Middle frontal gyrus (tissue), 1 donor: ENCODE data around the gene CUTA.

Source experiments
- DNase-seq: peaks from one replicate; pipeline ENCODE4 v3.0.0-alpha.2; 2015; ENCODE audit warnings: low spot score; ENCODE audit errors: extremely low spot score

The CUTA gene

DNA sequence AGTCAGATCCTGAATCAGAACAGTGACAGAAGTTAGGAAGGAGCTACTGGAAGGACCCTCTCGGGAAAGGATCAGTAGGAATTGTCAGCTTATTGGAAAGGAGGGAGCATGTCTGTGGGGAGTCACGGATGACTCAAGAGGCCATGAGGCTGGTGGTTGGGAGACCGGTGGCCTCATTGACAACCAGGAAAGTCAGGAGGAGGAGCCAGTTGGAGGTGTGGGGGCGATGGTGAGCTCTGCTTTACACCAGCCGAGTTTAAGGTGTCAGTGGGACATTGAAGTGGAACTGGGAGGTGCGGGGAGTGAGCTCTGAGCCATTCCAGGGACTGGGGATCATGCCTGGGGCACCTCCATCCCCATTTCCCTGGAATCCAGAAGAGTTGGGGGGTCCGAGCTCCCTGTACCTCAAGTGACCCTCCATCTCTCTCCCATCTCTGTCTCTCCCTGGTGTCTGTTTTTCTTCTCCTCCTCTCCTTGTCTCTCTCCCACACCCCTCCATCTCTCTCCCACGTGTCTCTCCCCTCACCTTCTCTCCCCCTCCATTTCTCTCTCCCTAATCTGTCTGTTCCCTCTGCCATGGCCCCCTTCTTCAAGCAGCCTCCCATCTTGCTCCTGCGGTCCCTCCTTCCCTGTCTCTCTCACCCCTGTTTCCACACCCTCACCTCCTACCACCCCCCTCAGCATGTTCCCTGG, 22.2 kb upstream of the CUTA start:
- DNase-seq, result no peak

- DNase-seq, result no peak
Observed at GRCh38 chr6:33438978-33439594, 21.2 kb upstream of the CUTA start.

- DNase-seq, result no peak
Observed at GRCh38 chr6:33437666-33438065, 19.8 kb upstream of the CUTA start.

GRCh38 chr6:33434961-33435360, 17.1 kb upstream of the CUTA start:
- DNase-seq, result no peak

DNA sequence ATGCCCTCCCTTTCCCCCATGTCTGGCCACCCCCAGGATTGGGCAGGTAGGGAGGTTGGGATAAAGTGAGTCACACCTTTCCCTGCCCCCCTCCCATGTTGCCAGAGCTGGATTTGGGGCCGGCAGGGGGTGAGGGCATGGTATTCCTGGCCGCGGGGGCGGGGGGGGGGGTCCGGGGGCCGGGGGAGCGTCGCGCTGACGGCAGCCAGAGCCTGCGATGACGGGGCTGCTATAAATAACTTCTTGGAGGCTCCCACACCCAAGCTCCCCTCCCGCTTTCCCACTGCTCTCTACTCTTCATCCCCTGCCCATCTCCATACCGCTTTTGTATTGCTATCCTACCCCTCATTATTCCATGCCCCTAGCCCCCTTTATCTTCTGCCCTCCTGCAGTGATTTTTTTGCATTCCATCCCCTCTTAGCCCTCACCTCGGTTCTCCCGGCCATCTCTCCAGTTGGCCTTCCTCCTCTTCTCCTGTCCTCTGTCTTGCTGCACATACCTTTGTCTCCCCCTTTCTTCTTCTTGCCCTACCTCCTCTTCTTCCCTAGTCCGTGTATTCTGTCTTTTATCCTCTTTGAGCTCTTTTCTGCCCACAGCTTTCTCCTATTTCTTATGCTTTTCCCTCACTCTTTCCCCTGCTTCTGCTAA, 15.8 kb upstream of the CUTA start:
- DNase-seq, result no peak

- no peak for DNase-seq
Observed at GRCh38 chr6:33433001-33433543, 15.2 kb upstream of the CUTA start.

DNA sequence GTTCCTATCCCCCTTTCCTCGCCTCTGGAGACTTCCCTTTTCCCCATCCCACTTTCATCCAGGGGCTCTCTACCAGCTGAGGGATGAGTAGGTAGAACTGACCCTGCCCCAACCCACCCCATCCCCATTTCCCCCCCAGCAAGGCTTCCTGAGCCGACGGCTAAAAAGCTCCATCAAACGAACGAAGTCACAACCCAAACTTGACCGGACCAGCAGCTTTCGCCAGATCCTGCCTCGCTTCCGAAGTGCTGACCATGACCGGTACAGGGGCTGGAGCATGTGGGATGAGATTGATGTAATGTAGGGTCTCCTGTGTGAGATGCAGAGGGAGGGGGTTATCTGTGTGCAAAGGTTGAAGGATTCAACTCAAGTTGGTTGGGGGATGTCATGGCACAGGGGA, 14.6 kb upstream of the CUTA start:
- no peak for DNase-seq

- no peak for DNase-seq
Observed at GRCh38 chr6:33431880-33432541, 14.1 kb upstream of the CUTA start.

DNA sequence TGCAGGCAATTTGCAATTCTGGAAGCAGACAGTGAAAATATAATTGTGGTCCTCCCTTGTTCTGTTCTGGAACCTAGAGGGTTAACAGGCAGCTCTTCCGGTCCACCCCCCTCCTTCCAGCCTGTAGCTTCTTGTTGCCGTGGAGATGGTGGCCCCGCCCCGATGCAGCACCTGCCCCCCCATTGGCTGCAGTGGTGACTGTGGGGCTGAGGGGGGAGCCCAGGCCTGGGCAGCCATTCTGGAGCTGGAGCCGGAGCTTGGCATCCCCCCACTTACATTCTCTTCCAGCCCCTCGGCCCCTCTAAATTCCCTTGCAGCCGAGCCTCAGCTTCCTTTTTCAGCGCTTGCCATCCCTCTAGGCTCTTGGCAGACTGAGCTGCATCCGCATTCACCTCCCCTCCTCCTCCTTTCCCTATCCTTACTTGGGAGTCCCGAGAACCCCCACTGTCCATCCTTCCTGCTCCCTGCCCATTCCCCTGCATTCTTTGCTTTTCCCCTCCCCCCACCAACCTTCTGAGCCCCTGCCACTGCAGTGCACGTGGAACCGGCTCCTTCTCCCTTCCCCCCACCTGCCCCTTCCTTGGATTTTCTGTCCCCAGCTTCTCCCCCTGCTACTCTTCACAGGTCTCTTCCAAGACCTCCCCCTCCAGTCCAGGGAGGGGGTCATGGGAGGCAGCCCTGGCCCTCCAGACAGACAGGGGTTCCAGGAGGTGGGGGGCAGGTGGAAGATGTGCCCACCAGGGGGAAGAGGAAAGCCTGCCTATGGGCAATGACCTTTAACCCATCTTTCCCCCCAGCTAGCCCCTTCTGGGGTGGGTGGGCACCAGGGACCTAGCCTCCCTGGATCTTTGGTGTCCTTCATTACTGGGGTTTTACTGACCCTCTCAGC, 13.3 kb upstream of the CUTA start:
- DNase-seq, result peak; percentile 65

DNA sequence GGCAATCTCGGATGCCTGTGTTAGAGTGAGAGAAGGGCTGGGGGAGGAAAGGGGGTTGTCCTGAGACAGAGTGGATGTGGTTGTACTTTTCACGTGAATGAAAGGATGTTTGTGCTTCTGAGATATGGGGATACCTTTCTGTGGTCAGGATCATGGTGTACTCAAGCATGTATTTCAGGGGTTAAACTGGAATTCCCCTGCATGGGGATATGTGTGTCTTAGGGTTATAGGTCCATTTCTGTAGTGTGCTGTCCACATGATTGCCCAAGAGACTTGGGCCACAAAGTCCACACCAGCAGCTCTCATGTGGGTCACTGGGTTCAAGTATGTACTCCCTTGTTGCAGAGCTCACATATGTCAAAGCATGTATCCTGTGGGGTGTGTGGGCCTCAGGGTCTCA, 12.4 kb upstream of the CUTA start:
- no peak for DNase-seq

GRCh38 chr6:33429750-33430052, 11.8 kb upstream of the CUTA start:
- DNase-seq, result no peak

GRCh38 chr6:33428966-33429749, 11.3 kb upstream of the CUTA start:
- DNase-seq, result no peak

- DNase-seq, result no peak
Observed at GRCh38 chr6:33428224-33428965, 10.5 kb upstream of the CUTA start.

DNA sequence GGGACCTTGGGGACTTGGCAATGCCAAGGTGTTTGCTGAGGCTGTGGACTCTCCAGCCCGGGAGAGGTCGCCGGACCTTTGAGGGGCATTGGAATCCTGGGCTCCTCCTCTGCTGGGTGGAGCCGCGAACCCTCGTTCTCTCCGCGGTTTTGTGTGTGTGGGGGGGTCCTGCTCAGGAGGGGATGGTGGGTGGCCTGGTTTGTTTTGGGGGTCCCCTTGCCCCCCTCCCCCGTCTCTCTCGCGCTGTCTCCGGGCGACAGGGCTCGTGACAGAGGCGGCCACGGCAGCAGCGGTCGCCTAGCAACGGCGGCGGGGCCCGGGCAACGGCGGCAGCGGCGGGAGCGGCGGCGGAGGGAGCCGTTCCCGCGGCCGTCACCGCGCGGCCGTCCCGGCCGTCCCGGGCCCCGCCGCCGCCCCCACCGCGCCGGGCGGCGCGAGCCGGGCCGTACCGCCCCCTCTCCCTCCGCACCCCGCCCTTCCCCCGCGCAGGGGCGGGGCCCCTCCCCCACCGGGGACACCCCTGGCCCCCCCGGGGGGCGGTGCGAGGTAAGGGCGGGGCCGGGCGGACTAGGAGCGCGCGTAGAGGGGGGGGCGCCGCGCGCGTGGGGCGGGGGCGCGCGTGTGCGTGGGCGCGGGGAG, 9.8 kb upstream of the CUTA start:
- no peak for DNase-seq

DNA sequence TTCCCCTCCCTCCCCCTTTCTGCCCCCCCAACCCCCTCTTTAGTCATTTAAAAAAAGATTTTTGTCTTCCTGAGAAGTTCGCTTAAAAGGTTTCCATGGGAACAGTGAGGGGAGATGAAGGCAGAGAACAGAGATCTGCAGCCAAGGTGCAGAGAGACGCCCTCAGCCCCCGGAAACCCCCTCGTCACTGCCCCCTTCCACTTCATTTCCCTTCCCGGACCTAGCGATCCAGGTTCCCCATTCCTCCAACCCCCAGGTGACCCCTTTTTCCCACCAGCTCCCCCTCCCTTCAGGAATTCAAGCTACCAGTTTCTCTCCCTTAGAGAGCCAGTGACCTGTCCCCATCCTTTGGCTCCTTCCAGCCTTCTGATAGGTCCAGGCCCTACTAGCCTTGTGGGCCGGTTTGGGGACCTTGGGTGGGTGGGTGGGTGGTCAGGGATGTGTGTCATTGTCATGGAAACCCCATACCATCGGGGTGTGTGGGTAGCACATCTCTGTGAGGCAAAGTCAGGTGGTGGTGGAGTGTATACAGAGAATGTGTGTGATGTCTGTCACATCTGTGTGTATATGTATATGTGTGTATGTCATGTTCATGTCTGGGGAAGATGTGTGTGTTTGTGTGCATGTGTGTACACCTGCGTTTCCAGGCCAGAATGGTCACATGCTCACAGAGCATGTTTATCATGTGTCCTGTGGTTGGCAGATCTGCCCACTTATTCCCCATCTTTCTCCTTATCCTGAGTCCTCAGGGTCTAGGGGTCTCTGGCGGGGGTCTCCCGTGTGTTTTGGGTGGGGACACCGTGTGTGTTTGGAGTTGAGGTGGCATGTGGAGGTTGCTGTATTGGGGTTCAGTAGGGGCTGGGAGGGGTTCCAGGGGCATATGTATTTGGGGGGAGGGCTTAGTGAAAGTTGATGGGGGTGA, 8.9 kb upstream of the CUTA start:
- DNase-seq, result no peak

GRCh38 chr6:33425668-33426577, 8.0 kb upstream of the CUTA start:
- no peak for DNase-seq
